GM10248 (cell line): ENCODE data around the gene ZNF626.

ENCODE experiments used
- CTCF ChIA-PET: fragments of 300-600 bp; sonication (Branson Sonifier 250); formaldehyde crosslinking; extraction: SDS; loops from one replicate; lab custom pipeline; 2021; ENCODE audit warnings: antibody characterized with exemption; lab: Yijun Ruan, JAX
- POLR2A ChIA-PET: fragments of 350-650 bp; sonication (Branson Sonifier 250); formaldehyde crosslinking; extraction: SDS; loops from one replicate; lab custom pipeline; 2020; ENCODE audit warnings: antibody characterized with exemption; lab: Yijun Ruan, JAX
- DNase-seq: peaks from one replicate; pipeline ENCODE4 v3.0.0; 2012; ENCODE audit errors: extremely low spot score
- TF ChIP-seq, protein P1 (sequence below): IDR thresholded peaks from 2 replicates; pipeline ENCODE4 v1.5.1; 2012; ENCODE audit warnings: mild to moderate bottlenecking, low read depth; ENCODE audit errors: extremely low read depth, missing control alignments, control extremely low read depth

ZNF626 gene

GRCh38 chr19:20607943-20608342, 53.4 kb downstream of the ZNF626 start:
- POLR2A ChIA-PET, result no interaction called here
- CTCF ChIA-PET, result no interaction called here
- TF ChIP-seq, protein P1, sequence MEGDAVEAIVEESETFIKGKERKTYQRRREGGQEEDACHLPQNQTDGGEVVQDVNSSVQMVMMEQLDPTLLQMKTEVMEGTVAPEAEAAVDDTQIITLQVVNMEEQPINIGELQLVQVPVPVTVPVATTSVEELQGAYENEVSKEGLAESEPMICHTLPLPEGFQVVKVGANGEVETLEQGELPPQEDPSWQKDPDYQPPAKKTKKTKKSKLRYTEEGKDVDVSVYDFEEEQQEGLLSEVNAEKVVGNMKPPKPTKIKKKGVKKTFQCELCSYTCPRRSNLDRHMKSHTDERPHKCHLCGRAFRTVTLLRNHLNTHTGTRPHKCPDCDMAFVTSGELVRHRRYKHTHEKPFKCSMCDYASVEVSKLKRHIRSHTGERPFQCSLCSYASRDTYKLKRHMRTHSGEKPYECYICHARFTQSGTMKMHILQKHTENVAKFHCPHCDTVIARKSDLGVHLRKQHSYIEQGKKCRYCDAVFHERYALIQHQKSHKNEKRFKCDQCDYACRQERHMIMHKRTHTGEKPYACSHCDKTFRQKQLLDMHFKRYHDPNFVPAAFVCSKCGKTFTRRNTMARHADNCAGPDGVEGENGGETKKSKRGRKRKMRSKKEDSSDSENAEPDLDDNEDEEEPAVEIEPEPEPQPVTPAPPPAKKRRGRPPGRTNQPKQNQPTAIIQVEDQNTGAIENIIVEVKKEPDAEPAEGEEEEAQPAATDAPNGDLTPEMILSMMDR, result no peak
- DNase-seq, result no peak
